HEK293 (cell line): ENCODE data around the gene LTBP1.

Experiments
- KLF1 ChIP-seq: fragments of 450-650 bp; formaldehyde crosslinking; IDR thresholded peaks from 2 replicates; pipeline ENCODE4 v1.5.1; 2016; ENCODE audit warnings: missing biosample characterization, missing genetic modification characterization
- KLF16 ChIP-seq: fragments of 450-650 bp; formaldehyde crosslinking; IDR thresholded peaks from 2 replicates; pipeline ENCODE4 v1.5.1; 2017; ENCODE audit warnings: missing biosample characterization, missing genetic modification characterization
- MZF1 ChIP-seq: fragments of 450-650 bp; formaldehyde crosslinking; IDR thresholded peaks from 2 replicates; pipeline ENCODE4 v1.5.1; 2017; ENCODE audit warnings: missing biosample characterization, missing genetic modification characterization, borderline replicate concordance
- TCF7L2 ChIP-seq: IDR thresholded peaks from 2 replicates; pipeline ENCODE4 v1.6.1; 2011; ENCODE audit warnings: low read depth, mild to moderate bottlenecking, inconsistent platforms, low read length, moderate library complexity, borderline replicate concordance
- YY1 ChIP-seq: fragments of 450-650 bp; formaldehyde crosslinking; IDR thresholded peaks from 2 replicates; pipeline ENCODE4 v1.5.1; 2018; ENCODE audit warnings: missing biosample characterization, missing genetic modification characterization
- ZBTB8A ChIP-seq: fragments of 450-650 bp; formaldehyde crosslinking; IDR thresholded peaks from 2 replicates; pipeline ENCODE4 v1.5.1; 2016; ENCODE audit warnings: missing biosample characterization, missing genetic modification characterization
- ZNF274 ChIP-seq, 2 experiments: fragments of 200-500 bp in 1 of 2; fragments of 450-650 bp in 1 of 2; sonication (Bioruptor generic) in 1 of 2; formaldehyde crosslinking in 1 of 2; IDR thresholded peaks; 2 replicates each; pipeline versions ENCODE4 v1.5.1 to v1.6.1; 2014 to 2016; ENCODE audit warnings: borderline replicate concordance in 1 of 2, inconsistent platforms in 1 of 2, low read length in 1 of 2, missing biosample characterization in 1 of 2, missing genetic modification characterization in 1 of 2
- TF ChIP-seq, protein P1 (sequence below): fragments of 450-650 bp; formaldehyde crosslinking; IDR thresholded peaks from 2 replicates; pipeline ENCODE4 v1.5.1; 2016; ENCODE audit warnings: missing biosample characterization, missing genetic modification characterization

DNA sequence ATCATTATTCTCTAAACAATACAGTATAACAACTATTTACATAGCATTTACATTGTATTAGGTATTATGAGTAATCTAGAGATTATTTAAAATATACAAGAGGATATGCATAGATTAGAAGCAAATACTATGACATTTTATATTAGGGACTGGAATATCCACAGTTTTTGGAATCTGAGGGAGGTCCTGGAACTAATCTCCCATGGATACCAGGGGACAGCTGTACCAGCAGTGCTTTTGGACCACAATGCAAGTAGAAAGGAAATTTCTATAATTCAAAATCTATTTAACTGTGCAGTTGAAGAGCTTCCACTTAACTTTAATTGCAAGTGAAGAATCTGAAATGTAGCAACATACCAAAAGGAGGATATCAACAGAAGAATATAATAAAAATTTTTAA, 120.8 kb downstream of the LTBP1 start:
- TF ChIP-seq KLF1 (no peak), ZNF274 (IDR thresholded peaks at IDR 0.05; ENCODE audit: low read length) (no peak), ZNF274 (tag by site-specific recombination; IDR thresholded peaks at IDR 0.05; ENCODE audit: borderline replicate concordance) (no peak), TCF7L2 (no peak), YY1 (tag by site-specific recombination) (no peak), MZF1 (no peak), ZBTB8A (tag by site-specific recombination) (no peak), KLF16 (tag by site-specific recombination) (no peak)
- TF ChIP-seq, protein P1, sequence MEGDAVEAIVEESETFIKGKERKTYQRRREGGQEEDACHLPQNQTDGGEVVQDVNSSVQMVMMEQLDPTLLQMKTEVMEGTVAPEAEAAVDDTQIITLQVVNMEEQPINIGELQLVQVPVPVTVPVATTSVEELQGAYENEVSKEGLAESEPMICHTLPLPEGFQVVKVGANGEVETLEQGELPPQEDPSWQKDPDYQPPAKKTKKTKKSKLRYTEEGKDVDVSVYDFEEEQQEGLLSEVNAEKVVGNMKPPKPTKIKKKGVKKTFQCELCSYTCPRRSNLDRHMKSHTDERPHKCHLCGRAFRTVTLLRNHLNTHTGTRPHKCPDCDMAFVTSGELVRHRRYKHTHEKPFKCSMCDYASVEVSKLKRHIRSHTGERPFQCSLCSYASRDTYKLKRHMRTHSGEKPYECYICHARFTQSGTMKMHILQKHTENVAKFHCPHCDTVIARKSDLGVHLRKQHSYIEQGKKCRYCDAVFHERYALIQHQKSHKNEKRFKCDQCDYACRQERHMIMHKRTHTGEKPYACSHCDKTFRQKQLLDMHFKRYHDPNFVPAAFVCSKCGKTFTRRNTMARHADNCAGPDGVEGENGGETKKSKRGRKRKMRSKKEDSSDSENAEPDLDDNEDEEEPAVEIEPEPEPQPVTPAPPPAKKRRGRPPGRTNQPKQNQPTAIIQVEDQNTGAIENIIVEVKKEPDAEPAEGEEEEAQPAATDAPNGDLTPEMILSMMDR: no peak
